Hepatocyte (in vitro differentiated cells): Measurements from ENCODE around the gene BMP6.

Experiments
- EZH2 ChIP-seq: fragments of 200-600 bp; sonication (generic); IDR thresholded peaks from 2 replicates; pipeline ENCODE4 v1.6.1; 2016; ENCODE audit warnings: antibody characterized with exemption, mild to moderate bottlenecking, borderline replicate concordance
- EZH2phosphoT487 ChIP-seq: fragments of 200-600 bp; sonication (generic); IDR thresholded peaks from one replicate; pipeline ENCODE4 v1.6.1; 2018; ENCODE audit warnings: antibody characterized with exemption, mild to moderate bottlenecking, low read depth, moderate library complexity; ENCODE audit not compliant: unreplicated experiment, severe bottlenecking
- TF ChIP-seq, protein P1 (sequence below): fragments of 200-600 bp; sonication (generic); IDR thresholded peaks from 2 replicates; pipeline ENCODE4 v1.5.1; 2016; ENCODE audit warnings: antibody characterized with exemption, mild to moderate bottlenecking; ENCODE audit not compliant: poor library complexity

DNA sequence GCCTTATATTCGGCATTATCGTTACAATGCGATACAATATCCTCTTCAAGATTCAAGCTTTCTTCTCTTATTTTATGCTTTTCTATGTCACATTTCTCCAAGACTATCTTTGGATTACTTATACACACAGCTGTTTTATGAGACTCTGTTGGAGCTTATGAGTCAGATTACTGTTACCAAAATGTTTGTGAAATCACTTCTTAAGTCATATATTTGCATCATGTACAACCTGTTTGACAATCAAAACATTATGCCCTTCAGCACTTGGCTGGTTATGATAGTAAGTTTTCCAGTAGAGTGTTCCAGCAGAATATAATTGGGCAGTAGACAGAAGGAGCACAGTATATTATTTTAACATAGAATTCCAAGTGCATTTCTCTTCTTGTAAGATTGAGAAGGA is 35.2 kb downstream of the BMP6 start:
- TF ChIP-seq, protein P1, sequence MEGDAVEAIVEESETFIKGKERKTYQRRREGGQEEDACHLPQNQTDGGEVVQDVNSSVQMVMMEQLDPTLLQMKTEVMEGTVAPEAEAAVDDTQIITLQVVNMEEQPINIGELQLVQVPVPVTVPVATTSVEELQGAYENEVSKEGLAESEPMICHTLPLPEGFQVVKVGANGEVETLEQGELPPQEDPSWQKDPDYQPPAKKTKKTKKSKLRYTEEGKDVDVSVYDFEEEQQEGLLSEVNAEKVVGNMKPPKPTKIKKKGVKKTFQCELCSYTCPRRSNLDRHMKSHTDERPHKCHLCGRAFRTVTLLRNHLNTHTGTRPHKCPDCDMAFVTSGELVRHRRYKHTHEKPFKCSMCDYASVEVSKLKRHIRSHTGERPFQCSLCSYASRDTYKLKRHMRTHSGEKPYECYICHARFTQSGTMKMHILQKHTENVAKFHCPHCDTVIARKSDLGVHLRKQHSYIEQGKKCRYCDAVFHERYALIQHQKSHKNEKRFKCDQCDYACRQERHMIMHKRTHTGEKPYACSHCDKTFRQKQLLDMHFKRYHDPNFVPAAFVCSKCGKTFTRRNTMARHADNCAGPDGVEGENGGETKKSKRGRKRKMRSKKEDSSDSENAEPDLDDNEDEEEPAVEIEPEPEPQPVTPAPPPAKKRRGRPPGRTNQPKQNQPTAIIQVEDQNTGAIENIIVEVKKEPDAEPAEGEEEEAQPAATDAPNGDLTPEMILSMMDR: no peak
- TF ChIP-seq EZH2 (no peak), EZH2phosphoT487 (no peak)
